Stimulated activated CD4-positive, alpha-beta T cell treated with anti-CD3 and anti-CD28 coated beads, TNF-alpha, amount 100 ng/mL, for 1 hour (primary cell): ENCODE results near the gene PRAMEF15.
"Not testable (repeated sequence)": the region's sequence is repeated elsewhere in the genome, so short reads cannot be mapped to it uniquely, and the experiment has no call there.

Source experiments
- DNase-seq, 3 donors: peaks; one replicate each; pipeline ENCODE4 v3.0.0-alpha.2; 2020; ENCODE audit warnings: low read depth in 3 of 3, low spot score in 1 of 3

Gene PRAMEF15

DNA sequence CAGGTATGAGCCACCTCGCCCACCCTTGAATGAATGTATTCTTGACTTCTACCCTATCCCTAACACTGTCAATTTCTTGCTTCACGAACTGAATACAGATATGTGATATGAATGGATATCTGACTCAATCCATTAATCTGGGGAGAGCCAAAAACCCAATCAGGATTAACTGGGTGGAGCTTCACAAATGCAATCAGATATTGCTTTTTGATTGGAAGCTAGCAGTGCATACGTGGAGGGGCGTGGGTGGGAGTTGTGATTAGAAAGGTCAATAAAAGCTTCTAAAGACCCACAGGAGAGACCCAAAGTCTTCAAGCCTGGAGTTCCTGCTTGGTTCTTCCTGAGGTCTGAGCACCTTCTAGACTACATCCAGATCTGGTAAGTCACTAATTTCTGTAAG is at the start of gene PRAMEF15:
TSS of gene PRAMEF15 (plus strand) at position 301 of the 400 bp plus-strand sequence. CDS start 2,827 bp downstream, outside the sequence.
- DNase-seq, result not testable (repeated sequence)

DNA sequence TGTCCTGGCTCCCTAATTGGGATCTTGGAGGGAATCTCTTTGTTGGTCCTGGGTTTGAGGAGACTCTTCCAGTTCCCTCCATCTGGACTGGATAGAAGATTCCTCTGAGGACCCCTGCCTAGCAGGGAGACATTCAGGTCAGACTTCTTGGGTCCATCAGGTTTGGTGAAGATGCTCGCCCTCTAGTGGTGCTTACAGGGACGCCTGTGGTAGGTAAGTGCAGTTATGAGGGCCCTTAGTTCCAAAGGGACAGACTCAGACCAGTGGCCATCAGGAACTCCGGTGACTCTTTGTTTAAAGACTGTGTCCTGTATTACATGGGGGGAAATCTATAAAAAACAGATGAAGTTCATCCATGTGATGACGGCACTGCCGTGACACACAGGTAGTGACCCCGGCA is 38.4 kb upstream of the PRAMEF15 start:
- not testable (repeated sequence) for DNase-seq

DNA sequence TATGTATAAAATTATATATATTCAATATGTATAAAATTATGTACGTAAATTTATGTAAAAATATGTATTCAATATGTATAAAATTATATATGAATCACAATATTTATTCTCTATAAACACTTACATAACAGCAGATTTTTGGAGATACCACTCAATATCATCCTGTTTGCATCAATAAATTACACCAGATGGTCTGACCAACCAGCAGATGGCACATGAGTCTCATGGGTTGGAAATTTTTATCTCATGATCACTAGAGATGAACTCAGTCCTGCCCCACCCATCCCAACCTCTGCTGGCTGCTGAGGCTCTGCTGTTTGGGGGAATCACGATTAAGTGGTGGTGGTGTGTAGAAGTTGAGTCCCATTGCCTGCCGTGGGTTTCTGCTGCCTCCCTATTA is 35.8 kb upstream of the PRAMEF15 start:
- DNase-seq, result not testable (repeated sequence)

DNA sequence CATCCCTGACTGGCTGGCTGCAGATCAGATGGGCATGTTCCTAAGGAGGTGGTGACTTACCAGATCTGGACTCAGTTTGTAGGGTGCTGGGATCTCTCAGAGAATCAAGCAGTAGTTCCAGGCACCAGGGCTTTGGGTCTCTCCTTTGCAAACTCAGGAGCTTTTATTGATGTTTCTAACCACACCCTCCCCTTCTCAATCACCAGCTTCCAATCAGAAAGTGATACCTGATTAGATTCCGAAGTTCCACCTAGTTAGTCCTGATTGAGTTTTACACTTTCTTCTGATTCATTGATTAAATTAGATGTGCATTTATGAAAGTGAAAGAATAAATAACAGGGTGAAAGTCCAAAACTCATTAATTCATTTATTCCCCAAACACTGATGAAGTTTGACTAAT is 30.3 kb upstream of the PRAMEF15 start, which contains the start of gene PRAMEF8:
TSS of gene PRAMEF8 (minus strand) at position 101 of the 400 bp plus-strand sequence. CDS start 1,046 bp downstream, outside the sequence.
- not testable (repeated sequence) for DNase-seq

DNA sequence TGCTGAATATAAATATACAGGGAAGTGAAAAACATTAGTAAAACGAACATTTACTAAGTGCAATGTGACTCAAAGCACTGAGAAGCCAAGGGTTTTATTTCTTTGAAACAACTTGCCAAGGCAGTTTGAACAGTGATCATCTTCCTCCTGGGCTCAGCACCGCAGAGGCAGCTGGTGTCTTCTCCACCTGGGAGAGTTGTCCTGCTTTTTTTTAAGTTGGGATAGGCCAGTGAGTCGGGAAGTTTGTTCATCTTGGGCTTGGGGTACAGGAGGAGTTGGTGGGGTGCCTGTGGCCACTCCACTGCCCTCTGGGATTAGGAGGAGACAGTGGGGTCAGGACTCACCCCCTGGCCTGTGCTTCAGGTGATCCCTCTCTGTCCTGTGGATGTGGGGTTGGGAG is 26.4 kb upstream of the PRAMEF15 start:
- DNase-seq, result not testable (repeated sequence)

DNA sequence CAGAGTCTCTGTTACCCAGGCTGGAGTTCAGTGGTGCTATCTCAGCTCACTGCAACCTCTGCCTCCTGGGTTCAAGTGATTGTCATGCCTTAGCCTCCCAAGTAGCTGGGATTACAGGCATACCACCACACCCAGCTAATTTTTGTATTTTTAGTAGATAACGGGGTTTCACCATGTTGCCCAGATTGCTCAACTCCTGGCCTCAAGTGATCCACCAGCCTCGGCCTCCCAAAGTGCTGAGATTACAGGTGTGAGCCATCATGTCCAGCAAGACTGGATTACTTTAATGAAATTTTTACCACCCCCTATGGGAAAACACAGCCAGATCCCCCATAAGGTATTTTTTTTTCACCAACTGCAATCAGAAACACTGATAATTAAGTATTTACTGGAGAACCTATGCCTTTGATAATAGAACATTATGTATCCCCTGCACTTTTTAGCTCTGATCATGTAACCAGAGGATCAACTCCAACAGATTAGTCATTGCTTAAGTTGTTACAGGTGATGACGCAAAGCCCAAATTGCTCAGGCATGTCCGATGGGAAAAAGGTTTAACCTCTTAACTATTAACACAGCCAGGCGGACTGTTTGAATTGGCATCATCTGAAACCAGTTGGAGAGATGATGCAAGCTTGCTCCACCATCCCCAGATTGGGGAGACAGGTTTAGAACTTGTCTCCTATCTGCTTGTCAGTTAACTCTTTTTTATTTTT is 18.0 kb upstream of the PRAMEF15 start:
- DNase-seq, result not testable (repeated sequence)

DNA sequence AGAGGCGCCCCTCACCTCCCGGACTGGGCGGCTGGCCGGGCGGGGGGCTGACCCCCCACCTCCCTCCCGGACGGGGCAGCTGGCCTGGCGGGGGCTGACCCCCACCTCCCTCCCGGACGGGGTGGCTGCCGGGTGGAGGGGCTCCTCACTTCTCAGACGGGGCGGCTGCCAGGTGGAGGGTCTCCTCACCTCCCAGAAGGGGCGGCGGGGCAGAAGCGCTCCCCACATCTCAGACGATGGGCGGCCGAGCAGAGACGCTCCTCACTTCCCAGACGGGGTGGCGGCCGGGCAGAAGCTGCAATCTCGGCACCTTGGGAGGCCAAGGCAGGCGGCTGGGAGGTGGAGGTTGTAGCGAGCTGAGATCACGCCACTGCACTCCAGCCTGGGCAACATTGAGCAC is 16.7 kb upstream of the PRAMEF15 start:
- DNase-seq, result not testable (repeated sequence)

DNA sequence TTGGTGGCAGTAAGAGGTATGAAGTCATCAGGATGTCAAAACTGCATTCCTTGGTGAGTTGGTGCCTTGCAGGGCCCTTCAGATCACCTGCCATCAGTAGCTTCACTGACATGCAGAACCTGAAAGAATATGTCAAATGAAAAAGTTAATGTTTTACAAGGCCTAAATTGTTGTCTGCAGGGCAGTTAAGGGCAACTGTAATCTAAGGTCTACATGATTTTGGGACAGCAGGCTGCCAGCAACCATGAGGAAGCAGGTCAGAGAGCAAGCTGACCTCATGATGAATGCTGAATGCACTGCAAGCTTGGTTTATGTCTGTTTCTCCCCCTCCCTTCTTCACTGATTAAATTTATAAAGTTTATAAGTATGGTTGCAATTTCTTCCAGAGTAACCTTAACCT is 13.2 kb upstream of the PRAMEF15 start:
- not testable (repeated sequence) for DNase-seq

DNA sequence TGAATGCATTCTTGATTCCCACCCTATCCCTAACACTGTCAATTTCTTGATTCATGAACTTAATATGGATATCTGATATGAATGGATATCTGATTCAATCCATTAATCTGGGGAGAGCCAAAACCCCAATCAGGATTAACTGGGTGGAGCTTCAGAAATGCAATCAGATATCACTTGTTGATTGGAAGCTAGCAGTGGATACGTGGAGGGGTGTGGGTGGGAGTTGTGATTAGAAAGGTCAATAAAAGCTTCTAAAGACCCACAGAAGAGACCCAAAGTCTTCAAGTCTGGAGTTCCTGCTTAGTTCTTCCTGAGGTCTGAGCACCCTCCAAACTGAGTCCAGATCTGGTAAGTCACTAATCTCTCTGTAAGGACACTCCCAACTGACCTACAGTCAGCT is 12.1 kb upstream of the PRAMEF15 start, which contains the start of gene PRAMEF33:
TSS of gene PRAMEF33 (plus strand) at position 301 of the 400 bp plus-strand sequence. CDS start 2,416 bp downstream, outside the sequence.
- not testable (repeated sequence) for DNase-seq

DNA sequence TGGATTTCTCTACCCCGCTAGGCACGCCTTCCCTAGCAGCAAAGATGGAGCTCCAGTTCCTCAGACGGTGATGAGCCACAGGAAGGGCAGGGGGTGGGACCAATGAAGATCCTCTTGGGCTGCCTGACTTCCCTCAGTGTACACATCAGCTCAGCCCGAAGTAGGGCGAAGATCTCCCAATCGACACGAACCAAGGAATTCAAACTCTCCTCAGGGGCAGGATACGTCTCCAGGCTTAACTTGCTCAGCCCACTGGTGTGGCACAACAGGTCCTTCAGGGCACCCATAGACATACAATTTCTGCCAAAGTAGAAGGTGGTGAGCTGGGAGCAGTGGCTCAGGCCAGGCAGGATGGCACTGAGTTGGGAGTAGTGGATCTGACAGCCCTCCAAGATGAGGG is 27.1 kb downstream of the PRAMEF15 start:
- not testable (repeated sequence) for DNase-seq

DNA sequence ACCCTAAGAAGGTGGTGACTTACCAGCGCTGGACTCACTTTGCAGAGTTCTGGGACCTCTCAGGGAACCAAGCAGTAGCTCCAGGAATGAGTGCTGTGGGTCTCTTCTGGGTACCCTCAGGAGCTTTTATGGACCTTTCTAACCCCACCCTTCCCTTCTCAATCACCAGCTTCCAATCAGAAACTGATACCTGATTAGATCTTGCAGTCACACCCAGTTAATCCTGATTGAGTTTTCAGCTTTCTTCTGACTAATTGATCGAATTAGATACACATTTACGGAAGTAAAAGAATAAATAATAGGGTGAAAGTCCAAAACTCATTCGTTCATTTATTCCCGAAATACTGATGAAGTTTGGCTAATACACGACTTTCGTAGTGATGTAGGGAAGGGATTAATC is 31.7 kb downstream of the PRAMEF15 start, which contains the start of gene PRAMEF14:
TSS of gene PRAMEF14 (minus strand) at position 101 of the 400 bp plus-strand sequence. CDS start 1,820 bp downstream, outside the sequence.
- DNase-seq, result not testable (repeated sequence)

DNA sequence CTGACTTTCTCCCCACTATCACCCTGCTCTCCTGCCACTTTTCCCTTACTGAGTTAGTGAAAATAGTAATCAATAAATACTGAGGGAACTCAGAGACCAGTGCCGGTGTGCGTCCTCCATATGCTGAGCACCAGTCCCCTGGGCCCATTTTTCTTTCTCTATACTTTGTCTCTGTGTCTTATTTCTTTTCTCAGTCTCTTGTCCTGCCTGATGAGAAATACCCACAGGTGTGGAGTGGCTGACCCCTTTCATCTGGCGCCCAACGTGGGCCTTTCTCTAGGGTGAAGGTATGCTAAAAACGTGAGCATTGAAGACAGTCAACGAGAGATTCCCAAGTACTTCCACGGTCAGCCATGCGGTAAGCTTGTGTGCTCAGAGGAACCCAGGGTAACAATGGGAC is 38.1 kb downstream of the PRAMEF15 start:
- not testable (repeated sequence) for DNase-seq

DNA sequence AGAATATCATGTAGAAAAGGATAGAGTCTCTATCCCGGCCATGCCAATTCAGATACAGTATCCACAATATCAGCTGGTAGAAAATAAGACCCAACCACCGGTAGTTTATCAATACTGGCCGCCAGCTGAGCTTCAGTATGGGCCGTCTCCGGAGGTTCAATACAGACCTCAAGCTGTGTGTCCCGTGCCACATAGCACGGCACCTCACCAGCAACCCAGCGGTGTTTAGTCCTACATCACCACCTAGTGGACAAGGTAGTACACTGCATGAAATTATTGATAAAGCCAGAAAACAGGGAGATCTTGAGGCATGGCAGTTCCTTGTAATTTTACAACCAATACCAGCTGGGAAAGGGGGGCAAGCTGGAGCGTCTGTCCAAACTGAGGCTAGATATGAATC is 39.1 kb downstream of the PRAMEF15 start:
- not testable (repeated sequence) for DNase-seq

DNA sequence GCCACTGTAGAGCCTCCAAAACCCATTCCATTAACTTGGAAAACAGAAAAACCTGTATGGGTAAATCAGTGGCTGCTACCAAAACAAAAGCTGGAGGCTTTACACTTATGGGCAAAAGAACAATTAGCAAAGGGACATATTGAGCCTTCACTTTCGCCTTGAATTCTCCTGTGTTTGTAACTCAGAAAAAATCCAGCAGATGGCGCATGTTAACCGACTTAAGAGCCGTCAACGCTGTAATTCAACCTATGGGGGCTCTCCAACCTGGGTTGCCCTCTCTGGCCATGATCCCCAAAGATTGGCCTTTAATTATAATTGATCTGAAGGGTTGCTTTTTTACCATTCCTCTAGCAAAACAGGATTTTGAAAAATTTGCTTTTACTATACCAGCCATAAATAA is 41.4 kb downstream of the PRAMEF15 start:
- DNase-seq, result not testable (repeated sequence)

DNA sequence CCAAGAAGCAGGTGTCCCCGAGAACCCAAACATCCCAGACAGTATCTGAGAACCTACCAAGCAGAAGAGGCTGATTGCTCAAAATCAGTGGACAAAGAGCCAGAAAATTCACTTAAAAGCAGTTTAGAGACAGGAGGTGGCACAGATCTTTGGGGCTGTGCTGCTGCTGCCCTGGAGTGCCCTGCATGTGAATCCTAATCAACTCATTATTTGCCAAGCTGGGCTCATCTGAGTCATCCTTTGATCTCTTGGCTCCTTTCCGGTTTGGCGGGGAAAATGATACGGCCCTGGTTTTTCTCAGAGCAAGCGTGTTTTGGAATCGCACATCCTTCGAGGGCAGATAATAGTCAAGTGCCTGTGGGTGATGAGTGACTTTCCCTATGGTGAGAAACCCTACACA is 47.0 kb downstream of the PRAMEF15 start:
- DNase-seq, result not testable (repeated sequence)

DNA sequence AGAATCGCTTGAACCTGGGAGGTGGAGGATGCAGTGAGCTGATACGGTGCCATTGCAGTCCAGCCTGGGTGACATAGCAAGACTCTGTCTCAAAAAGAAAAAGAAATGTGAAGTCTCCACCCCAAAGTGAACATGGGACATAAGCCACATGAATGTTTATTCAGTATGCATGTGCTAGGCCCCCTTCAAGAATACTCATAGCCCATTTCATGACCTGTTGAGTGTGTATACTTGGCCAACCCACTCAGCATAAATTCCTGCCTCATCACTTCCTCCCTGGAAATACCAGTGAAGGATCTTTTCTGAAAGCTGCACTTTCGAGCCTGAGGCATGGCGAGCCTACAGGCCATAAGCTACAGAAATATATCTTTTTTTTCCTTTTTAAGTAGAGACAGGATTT is 49.5 kb downstream of the PRAMEF15 start:
- not testable (repeated sequence) for DNase-seq

DNA sequence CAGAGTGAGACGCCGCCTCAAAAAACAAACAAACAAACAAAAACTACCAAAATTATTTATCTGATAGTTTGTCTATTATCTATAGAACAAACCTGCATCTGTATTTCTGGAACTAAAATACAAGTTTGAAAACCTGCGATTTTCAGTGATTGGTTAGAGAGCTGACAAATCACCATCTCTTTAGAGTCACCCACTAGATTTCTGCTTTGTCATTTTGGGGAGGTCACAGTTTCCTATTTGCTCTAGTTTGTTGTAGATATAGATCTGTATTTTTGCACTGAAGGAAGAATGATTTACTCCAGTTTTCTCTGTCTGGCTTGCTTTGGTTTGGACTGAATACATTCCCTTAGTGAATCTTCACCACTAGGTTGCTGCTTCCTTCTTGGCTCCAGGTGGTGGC is 51.2 kb downstream of the PRAMEF15 start:
- DNase-seq, result not testable (repeated sequence)

DNA sequence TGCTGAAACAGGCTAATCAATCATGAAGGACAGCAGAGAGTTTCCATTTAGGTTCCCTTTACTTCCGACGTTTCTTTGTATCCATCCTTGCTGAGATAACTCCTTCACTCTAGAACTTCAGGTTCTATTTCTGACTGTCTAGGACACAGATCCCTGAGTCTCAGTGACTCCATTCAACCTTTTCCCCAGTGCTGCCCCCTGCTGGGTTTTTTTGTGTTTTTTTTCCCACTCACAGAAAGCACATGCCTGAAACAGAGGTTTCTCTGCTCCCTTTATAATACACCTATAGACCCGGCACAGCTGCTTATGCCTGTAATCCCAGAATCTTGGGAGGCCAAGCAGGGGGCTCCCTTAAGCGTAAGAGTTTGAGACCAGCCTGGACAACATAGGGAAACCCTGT is 53.2 kb downstream of the PRAMEF15 start:
- DNase-seq, result not testable (repeated sequence)
